Pancreas (tissue), 10 donors: ENCODE results near the gene ANXA3. TPM values are rescaled to one million over a fixed set of nuclear protein-coding genes. Genes with fewer than 3 reads are reported as not detected.

ENCODE experiments used
- ATAC-seq, 4 donors: fragments of 200-7000 bp; cut with Tn5 transposase; one replicate each; pipeline versions ENCODE4 v1.8.0 to v1.9.1; 2020; ENCODE audit warnings: mild to moderate bottlenecking in 4 of 4, moderate library complexity in 4 of 4
- DNase-seq, 6 donors: peaks; one replicate each; pipeline ENCODE4 v3.0.0-alpha.2; 2020
- FAIRE-seq: peaks from 2 replicates; lab custom pipeline; 2012; peaks lifted over from hg19 to GRCh38; lab: Jason Lieb, UNC
- H3K27ac ChIP-seq, 4 donors: fragments of 200-600 bp; sonication (generic); 1 replicate in 3 of 4; 2 replicates in 1 of 4; pipeline versions ENCODE4 v1.5.0 to v1.8.0; 2020
- H3K27me3 ChIP-seq, 4 donors: fragments of 200-600 bp; one replicate each; pipeline ENCODE4 v1.8.0; 2021
- H3K36me3 ChIP-seq, 3 donors: fragments of 200-600 bp; sonication (generic) in 1 of 3; one replicate each; pipeline versions ENCODE4 v1.5.0 to v1.8.0; 2020 to 2021
- H3K4me1 ChIP-seq, 3 donors: fragments of 200-600 bp; one replicate each; pipeline ENCODE4 v1.8.0; 2021
- H3K4me3 ChIP-seq, 4 donors: fragments of 200-600 bp; sonication (generic) in 2 of 4; one replicate each; pipeline versions ENCODE4 v1.5.0 to v1.8.0; 2020 to 2021
- H3K9me3 ChIP-seq, 4 donors: fragments of 200-600 bp; one replicate each; pipeline ENCODE4 v1.8.0; 2021
- WGBS, 2 donors: extraction: QIAGEN DNeasy Blood & Tissue Kit; methylation state at CpG; one replicate each; pipeline ENCODE4 v1.1.7; 2013; 5-methylcytosine and 5-hydroxymethylcytosine counted together
- intact Hi-C, 3 donors: fragments of 100-400 bp; cut with DNase I; formaldehyde crosslinking; loops; one replicate each; pipeline versions ENCODE4 v1.11.1 to v1.14.2; 2022
- polyA plus RNA-seq, 2 donors: library from polyadenylated mRNA; stranded (reverse); fragments of 200-250 nt; gene quantifications; one replicate each; pipeline ENCODE4 v1.2.3, GENCODE V29; 2013
- total RNA-seq, 6 donors: library from RNA; stranded (reverse); fragmentation: NEBNext Ultra II Directional in 4 of 6; extraction: Animal tissue kit (Norgen Biotek cat#: 25700) in 4 of 6; gene quantifications; one replicate each; pipeline versions ENCODE4 v1.2.1 to v1.2.4, GENCODE V29; 2021 to 2023
- TF ChIP-seq, protein P1 (sequence below), 4 donors: fragments of 200-600 bp; sonication (generic) in 3 of 4; IDR thresholded peaks; one replicate each; pipeline versions ENCODE4 v1.5.0 to v1.8.0; 2021; ENCODE audit warnings: antibody characterized with exemption in 4 of 4
- donor health status: healthy with polysubstance abuse.
- donor health status: DM: no; HTN: no; CAD: no; lungs with moderate emphysema.
- donor health status: DM: no; HTN: no; CAD: no.
- donor health status: control.
- donor health status: control.
- donor health status: Bipolar disorder and iron deficiency.
- donor health status: DM: yes; HTN: yes; CAD: no.
- donor health status: DM: no; HTN: no; CAD: no.
- donor health status: DM: no; HTN: no; CAD: no.
- donor health status: DM: yes; HTN: yes; CAD: no.

ANXA3 gene
- total and polyA plus RNA-seq, 8 donors, result 18.7 to 64.8 (median 29.6) TPM

GRCh38 chr4:78527103-78527502, 24.5 kb upstream of the ANXA3 start:
- FAIRE-seq (no peak), ATAC-seq (no peak), DNase-seq (no peak)
- no peak overlapping the region for H3K4me3 ChIP-seq
- TF ChIP-seq, protein P1, sequence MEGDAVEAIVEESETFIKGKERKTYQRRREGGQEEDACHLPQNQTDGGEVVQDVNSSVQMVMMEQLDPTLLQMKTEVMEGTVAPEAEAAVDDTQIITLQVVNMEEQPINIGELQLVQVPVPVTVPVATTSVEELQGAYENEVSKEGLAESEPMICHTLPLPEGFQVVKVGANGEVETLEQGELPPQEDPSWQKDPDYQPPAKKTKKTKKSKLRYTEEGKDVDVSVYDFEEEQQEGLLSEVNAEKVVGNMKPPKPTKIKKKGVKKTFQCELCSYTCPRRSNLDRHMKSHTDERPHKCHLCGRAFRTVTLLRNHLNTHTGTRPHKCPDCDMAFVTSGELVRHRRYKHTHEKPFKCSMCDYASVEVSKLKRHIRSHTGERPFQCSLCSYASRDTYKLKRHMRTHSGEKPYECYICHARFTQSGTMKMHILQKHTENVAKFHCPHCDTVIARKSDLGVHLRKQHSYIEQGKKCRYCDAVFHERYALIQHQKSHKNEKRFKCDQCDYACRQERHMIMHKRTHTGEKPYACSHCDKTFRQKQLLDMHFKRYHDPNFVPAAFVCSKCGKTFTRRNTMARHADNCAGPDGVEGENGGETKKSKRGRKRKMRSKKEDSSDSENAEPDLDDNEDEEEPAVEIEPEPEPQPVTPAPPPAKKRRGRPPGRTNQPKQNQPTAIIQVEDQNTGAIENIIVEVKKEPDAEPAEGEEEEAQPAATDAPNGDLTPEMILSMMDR (IDR thresholded peaks at IDR 0.05), result no peak
- 92 to 95% methylated on average over 1 of the region's 1 CpG for WGBS, 2 donors
- H3K4me1 ChIP-seq, result no peaks in the 10 kb centered on the region
- intact Hi-C loops, result loop anchor here in 1 of 3 donors (10.0 kb wide), 1 partner anchor 562 kb away; no protein-coding TSS in a partner anchor
- H3K27me3 ChIP-seq, result no peaks in the 10 kb centered on the region
- no peaks in the 10 kb centered on the region for H3K36me3 ChIP-seq
- H3K9me3 ChIP-seq, result no peaks in the 10 kb centered on the region
- no peak overlapping the region for H3K27ac ChIP-seq

DNA sequence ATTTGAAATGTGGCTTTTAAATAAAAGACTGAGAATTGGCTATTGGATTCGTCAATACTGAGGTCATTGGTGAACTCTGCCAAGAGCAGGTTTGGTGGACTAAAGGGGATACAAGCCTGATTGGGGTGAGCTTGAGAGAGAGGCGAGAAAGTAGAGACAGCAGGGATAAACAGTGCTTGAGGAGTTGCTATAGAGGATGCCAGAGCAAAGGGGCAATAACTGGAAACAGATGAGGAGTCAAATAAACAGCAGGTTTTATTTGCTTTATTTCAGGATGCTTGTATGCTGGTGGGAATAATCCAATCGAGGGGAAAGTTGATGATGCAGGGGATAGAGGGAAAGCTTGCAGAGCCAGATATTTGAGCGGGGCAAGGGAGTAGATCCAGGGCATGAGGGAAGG, 24.0 kb upstream of the ANXA3 start:
- Histone ChIP-seq H3K9me3 (no peaks in the 10 kb centered on the region), H3K36me3 (no peaks in the 10 kb centered on the region), H3K4me1 (no peaks in the 10 kb centered on the region), H3K4me3 (no peak overlapping the region), H3K27ac (no peak overlapping the region), H3K27me3 (no peaks in the 10 kb centered on the region)
- TF ChIP-seq, protein P1 (IDR thresholded peaks at IDR 0.05), result no peak
- DNase-seq (no peak), ATAC-seq (no peak), FAIRE-seq (no peak)
- WGBS, 2 donors, result 65 to 76% methylated on average over 4 of the region's 4 CpGs
- intact Hi-C loops, result loop anchor here in 1 of 3 donors (10.0 kb wide), 1 partner anchor 563 kb away; no protein-coding TSS in a partner anchor

DNA sequence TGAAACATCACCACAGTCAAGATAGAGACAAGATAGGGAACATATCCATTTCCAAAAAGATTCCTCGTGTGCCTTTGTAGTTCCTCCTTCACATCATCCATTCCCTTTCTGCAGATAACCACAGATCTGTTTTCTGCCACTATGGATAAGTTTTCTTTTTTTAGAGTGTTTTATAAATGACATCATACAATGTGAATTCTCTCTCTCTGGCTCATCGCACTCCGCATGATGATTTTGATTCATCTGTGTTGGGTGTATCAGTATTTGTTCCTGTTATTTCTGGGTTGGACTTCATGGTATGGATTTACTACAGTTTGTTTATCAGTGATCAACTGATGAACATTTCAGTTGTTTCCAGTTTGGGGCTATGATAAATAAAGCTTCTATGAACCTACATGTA, 23.2 kb upstream of the ANXA3 start:
- DNase-seq (no peak), FAIRE-seq (no peak), ATAC-seq (no peak)
- intact Hi-C loops, result loop anchor here in 1 of 3 donors (10.0 kb wide), 1 partner anchor 564 kb away; no protein-coding TSS in a partner anchor
- no peak overlapping the region for H3K27ac ChIP-seq
- no peaks in the 10 kb centered on the region for H3K9me3 ChIP-seq
- H3K4me1 ChIP-seq, result no peaks in the 10 kb centered on the region
- H3K4me3 ChIP-seq, result no peak overlapping the region
- WGBS, 2 donors, result 55 to 88% methylated on average over 3 of the region's 3 CpGs
- no peaks in the 10 kb centered on the region for H3K36me3 ChIP-seq
- H3K27me3 ChIP-seq, result no peaks in the 10 kb centered on the region
- TF ChIP-seq, protein P1 (IDR thresholded peaks at IDR 0.05), result no peak

DNA sequence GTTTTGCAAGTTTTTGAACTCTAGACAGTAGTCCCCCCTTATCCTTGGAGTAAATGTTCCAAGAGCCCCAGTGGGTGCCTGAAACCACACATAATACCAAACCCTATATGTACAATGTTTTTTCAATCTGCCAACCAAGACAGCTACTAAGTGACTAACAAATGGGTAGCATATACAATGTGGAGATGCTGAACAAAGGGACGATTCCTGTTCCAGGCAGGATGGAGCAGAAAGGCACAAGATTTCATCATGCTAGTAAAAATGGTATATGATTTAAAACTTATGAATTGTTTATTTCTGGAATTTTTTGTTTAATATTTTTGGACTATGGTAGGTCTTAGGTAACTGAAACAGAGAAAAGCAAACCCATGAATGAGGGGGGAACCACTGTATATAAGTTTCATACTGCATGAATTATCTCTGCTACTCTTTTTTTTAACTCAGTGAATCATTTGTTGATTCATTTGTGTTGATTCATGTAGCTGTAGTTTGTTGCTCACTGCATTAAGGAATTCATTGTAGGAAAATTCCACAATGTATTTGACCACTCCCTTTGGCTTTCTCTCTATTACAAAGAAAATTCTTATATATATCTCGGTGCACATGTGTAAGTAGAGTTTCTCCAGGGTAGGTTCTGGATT, 21.9 kb upstream of the ANXA3 start:
- no peaks in the 10 kb centered on the region for H3K9me3 ChIP-seq
- 67 to 80% methylated on average over 2 of the region's 2 CpGs for WGBS, 2 donors
- no peak for FAIRE-seq
- no peak overlapping the region for H3K4me3 ChIP-seq
- no peaks in the 10 kb centered on the region for H3K27me3 ChIP-seq
- intact Hi-C loops, result loop anchor here in 1 of 3 donors (10.0 kb wide), 1 partner anchor 565 kb away; no protein-coding TSS in a partner anchor
- no peaks in the 10 kb centered on the region for H3K36me3 ChIP-seq
- no peak for DNase-seq
- no peak for ATAC-seq
- TF ChIP-seq, protein P1 (IDR thresholded peaks at IDR 0.05), result no peak
- H3K4me1 ChIP-seq, result no peaks in the 10 kb centered on the region
- H3K27ac ChIP-seq, result no peak overlapping the region

GRCh38 chr4:78532046-78532445, 19.5 kb upstream of the ANXA3 start:
- Histone ChIP-seq H3K36me3 (no peaks in the 10 kb centered on the region), H3K4me3 (no peak overlapping the region), H3K9me3 (no peaks in the 10 kb centered on the region), H3K27ac (no peak overlapping the region), H3K4me1 (no peaks in the 10 kb centered on the region), H3K27me3 (no peaks in the 10 kb centered on the region)
- ATAC-seq (no peak), FAIRE-seq (no peak), DNase-seq (no peak)
- intact Hi-C loops, result no loop called here
- 87 to 91% methylated on average over 1 of the region's 1 CpG for WGBS, 2 donors
- TF ChIP-seq, protein P1 (IDR thresholded peaks at IDR 0.05), result no peak
